PFSK-1 (cell line): Measurements from ENCODE around the gene PCDHAC2.

ENCODE experiments used
- FOXP2 ChIP-seq: optimal IDR thresholded peaks from 2 replicates; pipeline ENCODE3; 2011; ENCODE audit warnings: borderline replicate concordance, control low read depth, inconsistent platforms; ENCODE audit not compliant: insufficient read depth; ENCODE audit errors: extremely low read length, extremely low read depth
- POLR2AphosphoS5 ChIP-seq: IDR thresholded peaks from 2 replicates; pipeline ENCODE4 v1.6.1; 2012; ENCODE audit warnings: low read depth, mild to moderate bottlenecking, control low read depth, low read length, moderate library complexity
- REST ChIP-seq, 2 experiments: IDR thresholded peaks; 2 replicates each; pipeline versions ENCODE4 v1.6.1 to v1.8.0; 2011 to 2012; ENCODE audit warnings: low read depth in 2 of 2, low read length in 2 of 2, control low read depth in 1 of 2, inconsistent platforms in 1 of 2, mild to moderate bottlenecking in 1 of 2, moderate library complexity in 1 of 2; ENCODE audit not compliant: insufficient read depth in 1 of 2
- SIN3A ChIP-seq: IDR thresholded peaks from 2 replicates; pipeline ENCODE4 v1.6.1; 2012; ENCODE audit warnings: mild to moderate bottlenecking, low read length, moderate library complexity, borderline replicate concordance; ENCODE audit not compliant: insufficient read depth
- TAF1 ChIP-seq: IDR thresholded peaks from 2 replicates; pipeline ENCODE4 v1.6.1; 2012; ENCODE audit warnings: low read length, control low read depth, borderline replicate concordance; ENCODE audit not compliant: insufficient read depth

The PCDHAC2 gene

GRCh38 chr5:140967226-140967893 is 1.1 kb downstream of the PCDHAC2 start:
- no peak for TF ChIP-seq POLR2AphosphoS5
- TF ChIP-seq REST (IDR thresholded peaks at IDR 0.05; ENCODE audit: insufficient read depth in 1 of 2, low read depth in 2 of 2, low read length in 2 of 2), result no peak
- TF ChIP-seq FOXP2, result no peak
- no peak for TF ChIP-seq TAF1
- no peak for TF ChIP-seq SIN3A

GRCh38 chr5:140969880-140970279 is 3.6 kb downstream of the PCDHAC2 start:
- no peak for TF ChIP-seq POLR2AphosphoS5
- TF ChIP-seq REST (IDR thresholded peaks at IDR 0.05; ENCODE audit: insufficient read depth in 1 of 2, low read depth in 2 of 2, low read length in 2 of 2), result no peak
- TF ChIP-seq FOXP2, result no peak
- TF ChIP-seq TAF1, result no peak
- no peak for TF ChIP-seq SIN3A

GRCh38 chr5:140973550-140973949 is 7.3 kb downstream of the PCDHAC2 start:
- TF ChIP-seq FOXP2 (no peak), POLR2AphosphoS5 (no peak), SIN3A (no peak), REST (IDR thresholded peaks at IDR 0.05; ENCODE audit: insufficient read depth in 1 of 2, low read depth in 2 of 2, low read length in 2 of 2) (no peak), TAF1 (no peak)

- TF ChIP-seq TAF1 (no peak), POLR2AphosphoS5 (no peak), SIN3A (no peak), FOXP2 (no peak), REST (IDR thresholded peaks at IDR 0.05; ENCODE audit: insufficient read depth in 1 of 2, low read depth in 2 of 2, low read length in 2 of 2) (no peak)
These were observed 10.7 kb downstream of the PCDHAC2 start for GRCh38 chr5:140977003-140977402.

GRCh38 chr5:140978260-140978659 is 12.0 kb downstream of the PCDHAC2 start:
- TF ChIP-seq FOXP2, result no peak
- TF ChIP-seq POLR2AphosphoS5, result no peak
- TF ChIP-seq SIN3A, result no peak
- TF ChIP-seq TAF1, result no peak
- no peak for TF ChIP-seq REST (IDR thresholded peaks at IDR 0.05; ENCODE audit: insufficient read depth in 1 of 2, low read depth in 2 of 2, low read length in 2 of 2)
